Neural cell (in vitro differentiated cells): ENCODE measurements around the gene LLGL2. TPM values are rescaled to one million over a fixed set of nuclear protein-coding genes. Genes with fewer than 3 reads are reported as not detected.

Source experiments
- H2AFZ ChIP-seq: fragments of 200-600, 300-800 bp; sonication (generic), shearing (Covaris generic); 2 replicates; pipeline ENCODE4 v1.6.0; 2014; ENCODE audit warnings: low read depth, mild to moderate bottlenecking, antibody characterized with exemption, low read length, moderate library complexity
- H3F3A ChIP-seq: fragments of 200-600 bp; shearing (Covaris generic); 2 replicates; pipeline ENCODE4 v1.6.1; 2016; ENCODE audit warnings: mild to moderate bottlenecking, moderate library complexity, mixed read lengths, antibody characterized with exemption, low read length; ENCODE audit not compliant: insufficient read depth, poor library complexity, severe bottlenecking
- H3K27ac ChIP-seq: fragments of 200-600, 300-800 bp; sonication (generic), shearing (Covaris generic); 2 replicates; pipeline ENCODE4 v1.5.1; 2014; ENCODE audit warnings: mild to moderate bottlenecking, low read length, moderate library complexity
- H3K27me3 ChIP-seq: fragments of 300-800, 200-600 bp; sonication (generic), shearing (Covaris generic); 2 replicates; pipeline ENCODE4 v1.6.0; 2014; ENCODE audit warnings: mild to moderate bottlenecking, low read depth, low read length, moderate library complexity; ENCODE audit not compliant: insufficient read depth
- H3K36me3 ChIP-seq: fragments of 300-800, 200-600 bp; sonication (generic), shearing (Covaris generic); 2 replicates; pipeline ENCODE4 v1.5.1; 2014; ENCODE audit warnings: mild to moderate bottlenecking, antibody characterized with exemption, low read length, moderate library complexity; ENCODE audit not compliant: insufficient read depth
- H3K4me2 ChIP-seq: fragments of 300-800, 200-600 bp; sonication (generic), shearing (Covaris generic); 2 replicates; pipeline ENCODE4 v1.6.0; 2014; ENCODE audit warnings: mild to moderate bottlenecking, low read length
- H3K4me3 ChIP-seq: fragments of 300-800, 200-600 bp; sonication (generic), shearing (Covaris generic); 2 replicates; pipeline ENCODE4 v1.5.1; 2014; ENCODE audit warnings: mild to moderate bottlenecking, low read length, moderate library complexity
- H3K79me2 ChIP-seq: fragments of 200-600 bp; shearing (Covaris generic); replicated peaks from 2 replicates; pipeline ENCODE4 v1.6.0; 2014; ENCODE audit warnings: mild to moderate bottlenecking, low read length, moderate library complexity; ENCODE audit not compliant: insufficient read depth
- H3K9ac ChIP-seq: fragments of 300-800, 200-600 bp; sonication (generic), shearing (Covaris generic); 2 replicates; pipeline ENCODE4 v1.6.1; 2016; ENCODE audit warnings: mild to moderate bottlenecking, low read length, mixed read lengths
- H3K9me2 ChIP-seq: fragments of 200-600 bp; shearing (Covaris generic); 2 replicates; pipeline ENCODE4 v1.6.1; 2016; ENCODE audit warnings: mild to moderate bottlenecking, low read length, mixed read lengths; ENCODE audit not compliant: insufficient read depth
- H3K9me3 ChIP-seq: fragments of 200-600, 300-800 bp; sonication (generic), shearing (Covaris generic); 2 replicates; pipeline ENCODE4 v1.6.1; 2016; ENCODE audit warnings: mild to moderate bottlenecking, mixed run types, low read length, moderate library complexity, mixed read lengths
- H4K20me1 ChIP-seq: fragments of 200-600 bp; shearing (Covaris generic); 2 replicates; pipeline ENCODE4 v1.6.1; 2016; ENCODE audit warnings: mild to moderate bottlenecking, mixed run types; ENCODE audit not compliant: insufficient read depth
- CTCF ChIP-seq: fragments of 450-650 bp; IDR thresholded peaks from 2 replicates; pipeline ENCODE4 v1.5.1; 2014; ENCODE audit warnings: antibody characterized with exemption, mild to moderate bottlenecking, moderate library complexity; ENCODE audit not compliant: poor library complexity, severe bottlenecking
- EP300 ChIP-seq: fragments of 450-650 bp; conservative IDR thresholded peaks from 2 replicates; pipeline ENCODE4 v1.6.1; 2014; ENCODE audit warnings: antibody characterized with exemption, mild to moderate bottlenecking, moderate library complexity; ENCODE audit not compliant: poor library complexity, severe bottlenecking
- EZH2 ChIP-seq: fragments of 200-600, 300-800 bp; shearing (Covaris generic), sonication (generic); IDR thresholded peaks from 2 replicates; pipeline ENCODE4 v1.6.1; 2014; ENCODE audit warnings: antibody characterized with exemption, low read length, borderline replicate concordance, mild to moderate bottlenecking; ENCODE audit not compliant: insufficient read depth, poor library complexity, severe bottlenecking
- MXI1 ChIP-seq: fragments of 450-650 bp; conservative IDR thresholded peaks from 2 replicates; pipeline ENCODE4 v1.6.1; 2014; ENCODE audit warnings: antibody characterized with exemption, mild to moderate bottlenecking; ENCODE audit not compliant: poor library complexity, severe bottlenecking
- POLR2AphosphoS5 ChIP-seq: IDR thresholded peaks from 2 replicates; pipeline ENCODE4 v1.6.1; 2012
- RAD21 ChIP-seq: fragments of 450-650 bp; conservative IDR thresholded peaks from 2 replicates; pipeline ENCODE4 v1.6.1; 2014; ENCODE audit warnings: antibody characterized with exemption, mild to moderate bottlenecking, moderate library complexity
- REST ChIP-seq: IDR thresholded peaks from 2 replicates; pipeline ENCODE4 v1.6.1; 2012; ENCODE audit warnings: borderline replicate concordance
- SMC3 ChIP-seq: fragments of 450-650 bp; conservative IDR thresholded peaks from 2 replicates; pipeline ENCODE4 v1.6.1; 2014; ENCODE audit warnings: antibody characterized with exemption, mild to moderate bottlenecking, moderate library complexity; ENCODE audit not compliant: poor library complexity
- TAF1 ChIP-seq: IDR thresholded peaks from 2 replicates; pipeline ENCODE4 v1.6.1; 2012; ENCODE audit warnings: low read depth
- polyA plus RNA-seq: library from polyadenylated mRNA; depleted of rRNA; stranded (reverse); fragments of >200 nt; gene quantifications from 2 replicates; pipeline ENCODE4 v1.2.3, GENCODE V29; 2014

LLGL2 gene
- polyA plus RNA-seq, 1 donor from 2014 or later = 0.95 TPM

GRCh38 chr17:75496005-75496404 is 29.5 kb upstream of the LLGL2 start:
- H3K9ac ChIP-seq = no peak overlapping the region
- H3F3A ChIP-seq = no peaks in the 10 kb centered on the region
- no peaks in the 10 kb centered on the region for H3K27me3 ChIP-seq
- H3K4me3 ChIP-seq = no peak overlapping the region
- H2AFZ ChIP-seq = no peak overlapping the region
- TF ChIP-seq EP300 = no peak
- no peak for TF ChIP-seq EZH2
- no peak for TF ChIP-seq POLR2AphosphoS5
- no peak for TF ChIP-seq MXI1
- TF ChIP-seq CTCF = no peak
- no peak for TF ChIP-seq SMC3
- TF ChIP-seq TAF1 = no peak
- no peaks in the 10 kb centered on the region for H3K36me3 ChIP-seq
- no peak overlapping the region for H3K4me2 ChIP-seq
- H3K9me3 ChIP-seq = no peaks in the 10 kb centered on the region
- H3K9me2 ChIP-seq = no peaks in the 10 kb centered on the region
- H3K79me2 ChIP-seq = no peaks in the 10 kb centered on the region
- H3K27ac ChIP-seq = no peak overlapping the region
- no peaks in the 10 kb centered on the region for H4K20me1 ChIP-seq

- Histone ChIP-seq H3K36me3 (no peaks in the 10 kb centered on the region), H3K27ac (no peak overlapping the region)
- TF ChIP-seq POLR2AphosphoS5 = no peak
- TF ChIP-seq CTCF = no peak
- TF ChIP-seq TAF1 = no peak
- TF ChIP-seq MXI1 = no peak
- TF ChIP-seq RAD21 = no peak
- no peak for TF ChIP-seq EZH2
- no peak for TF ChIP-seq EP300
- no peak for TF ChIP-seq REST
- TF ChIP-seq SMC3 = no peak
Observed at GRCh38 chr17:75498039-75498725, 27.3 kb upstream of the LLGL2 start.

More at GRCh38 chr17:75498039-75498725, 27.3 kb upstream of the LLGL2 start:
- Histone ChIP-seq H3F3A (no peaks in the 10 kb centered on the region), H3K79me2 (no peaks in the 10 kb centered on the region), H3K9ac (no peak overlapping the region), H4K20me1 (no peaks in the 10 kb centered on the region), H3K9me3 (no peaks in the 10 kb centered on the region), H3K27me3 (no peaks in the 10 kb centered on the region), H3K4me2 (no peak overlapping the region), H3K4me3 (no peak overlapping the region), H3K9me2 (no peaks in the 10 kb centered on the region), H2AFZ (no peak overlapping the region)
